GM12878 (cell line): ENCODE measurements around the gene PLB1. TPM values are rescaled to one million over a fixed set of nuclear protein-coding genes. Genes with fewer than 3 reads are reported as not detected.

ENCODE experiments used
- ATAC-seq: fragments of 200-7000 bp; cut with Tn5 transposase; 3 replicates; pipeline ENCODE4 v1.9.1; 2020; ENCODE audit warnings: mild to moderate bottlenecking, moderate library complexity
- BruUV-seq: library from RNA; stranded (reverse); fragments of 400-500 nt; replicated peaks from 2 replicates; lab custom pipeline; 2021; lab: Mats Ljungman, UMichigan
- CTCF ChIA-PET: fragments of 300-600 bp; sonication (Branson Sonifier 250); formaldehyde crosslinking; extraction: SDS; loops from one replicate; lab custom pipeline; 2021; ENCODE audit warnings: inconsistent platforms; lab: Yijun Ruan, JAX
- POLR2A ChIA-PET: fragments of 350-600 bp; formaldehyde crosslinking; extraction: SDS; loops from one replicate; lab custom pipeline; 2021; ENCODE audit warnings: inconsistent platforms; lab: Charles Lee
- RAD21 ChIA-PET: fragments of 300-600 bp; sonication (Branson Sonifier 250); formaldehyde crosslinking; loops from one replicate; lab custom pipeline; 2023; ENCODE audit warnings: antibody characterized with exemption; ENCODE audit not compliant: unreplicated experiment; lab: Charles Lee
- SMC1A ChIA-PET: fragments of 300-600 bp; sonication (Branson Sonifier 250); formaldehyde crosslinking; loops from one replicate; lab custom pipeline; 2023; ENCODE audit not compliant: unreplicated experiment, uncharacterized antibody; lab: Charles Lee
- DNase-seq: peaks from one replicate; pipeline ENCODE4 v3.0.0-alpha.2; 2011; ENCODE audit warnings: low read depth, low spot score
- FAIRE-seq: peaks from 3 replicates; lab custom pipeline; 2011; peaks lifted over from hg19 to GRCh38; lab: Jason Lieb, UNC
- H2AFZ ChIP-seq: 2 replicates; pipeline ENCODE4 v1.6.0; 2011; ENCODE audit warnings: low read depth, low read length, control low read depth; ENCODE audit not compliant: control insufficient read depth
- H3K27ac ChIP-seq: 2 replicates; pipeline ENCODE4 v1.5.1; 2011; ENCODE audit warnings: control low read depth; ENCODE audit not compliant: control insufficient read depth, insufficient read depth
- H3K27me3 ChIP-seq, 2 experiments: replicated peaks in 1 of 2; 2 replicates each; pipeline versions ENCODE4 v1.6.0 to v1.6.1; 2011; ENCODE audit warnings: low read length in 1 of 2; ENCODE audit not compliant: control insufficient read depth in 2 of 2, insufficient read depth in 2 of 2
- H3K36me3 ChIP-seq, 2 experiments: 2 replicates each; pipeline ENCODE4 v1.5.1; 2011; ENCODE audit warnings: low read length in 1 of 2; ENCODE audit not compliant: control insufficient read depth in 2 of 2, insufficient read depth in 2 of 2
- H3K4me1 ChIP-seq: 2 replicates; pipeline ENCODE4 v1.6.1; 2011; ENCODE audit warnings: mild to moderate bottlenecking, low read length, moderate library complexity, mixed read lengths; ENCODE audit not compliant: control insufficient read depth, insufficient read depth
- H3K4me2 ChIP-seq: 2 replicates; pipeline ENCODE4 v1.6.0; 2011; ENCODE audit warnings: control low read depth; ENCODE audit not compliant: control insufficient read depth, insufficient read depth
- H3K4me3 ChIP-seq: fragments of 200-600 bp; sonication (generic); 2 replicates; pipeline ENCODE4 v1.5.1; 2016
- H3K79me2 ChIP-seq: 2 replicates; pipeline ENCODE4 v1.6.0; 2011; ENCODE audit warnings: low read length; ENCODE audit not compliant: control insufficient read depth, insufficient read depth
- H3K9ac ChIP-seq: 2 replicates; pipeline ENCODE4 v1.8.0; 2011; ENCODE audit warnings: low read length, control low read depth, mixed read lengths; ENCODE audit not compliant: control insufficient read depth, insufficient read depth
- H3K9me3 ChIP-seq: replicated peaks from 3 replicates; pipeline ENCODE4 v1.5.1; 2011; ENCODE audit warnings: mild to moderate bottlenecking, low read length; ENCODE audit not compliant: control insufficient read depth, insufficient read depth
- H4K20me1 ChIP-seq: 2 replicates; pipeline ENCODE4 v1.6.0; 2011; ENCODE audit not compliant: control insufficient read depth, insufficient read depth
- BRCA1 ChIP-seq: IDR thresholded peaks from 2 replicates; pipeline ENCODE4 v1.6.1; 2011; ENCODE audit warnings: low read depth, low read length, improper control_type of control experiment
- EP300 ChIP-seq, 2 experiments: fragments of 150-350 bp in 1 of 2; IDR thresholded peaks; 2 replicates each; pipeline ENCODE4 v1.6.1; 2011 to 2012; ENCODE audit warnings: low read depth in 2 of 2, low read length in 2 of 2, borderline replicate concordance in 1 of 2, improper control_type of control experiment in 1 of 2, inconsistent platforms in 1 of 2; ENCODE audit not compliant: control insufficient read depth in 1 of 2
- ETV6 ChIP-seq, 2 experiments: fragments of 450-650 bp in 1 of 2; IDR thresholded peaks in 1 of 2; conservative IDR thresholded peaks in 1 of 2; 2 replicates each; pipeline ENCODE4 v1.6.1; 2014; ENCODE audit warnings: antibody characterized with exemption in 1 of 2, borderline replicate concordance in 1 of 2, low read depth in 1 of 2, mild to moderate bottlenecking in 1 of 2, moderate library complexity in 1 of 2
- IRF4 ChIP-seq: IDR thresholded peaks from 2 replicates; pipeline ENCODE4 v1.6.1; 2011; ENCODE audit warnings: low read depth, low read length
- MEF2A ChIP-seq: IDR thresholded peaks from 2 replicates; pipeline ENCODE4 v1.6.1; 2011; ENCODE audit warnings: low read depth, mild to moderate bottlenecking, low read length, moderate library complexity; ENCODE audit not compliant: insufficient read depth
- RBBP5 ChIP-seq: fragments of 200-600 bp; sonication (generic); conservative IDR thresholded peaks from 2 replicates; pipeline ENCODE4 v1.6.1; 2016
- USF2 ChIP-seq: IDR thresholded peaks from 2 replicates; pipeline ENCODE4 v1.6.1; 2011; ENCODE audit warnings: low read depth, low read length, improper control_type of control experiment, borderline replicate concordance
- ZBTB33 ChIP-seq: fragments of 450-650 bp; IDR thresholded peaks from 2 replicates; pipeline ENCODE4 v1.6.1; 2017; ENCODE audit warnings: mild to moderate bottlenecking
- ZSCAN29 ChIP-seq: fragments of 450-650 bp; IDR thresholded peaks from 2 replicates; pipeline ENCODE4 v1.6.1; 2017; ENCODE audit warnings: mild to moderate bottlenecking, moderate library complexity
- WGBS: methylation state at CpG from one replicate; pipeline ENCODE4 v1.1.6; 2016; ENCODE audit warnings: low lambda C conversion rate; ENCODE audit not compliant: insufficient replicate concordance, insufficient coverage; ENCODE audit errors: missing lambda C conversion rate; 5-methylcytosine and 5-hydroxymethylcytosine counted together
- in situ Hi-C: fragments of 300-500 bp; cut with MboI; formaldehyde crosslinking; loops from 9 replicates; pipeline ENCODE4 v1.14.3; 2018; ENCODE audit warnings: mixed read lengths
- intact Hi-C: fragments of 100-400 bp; cut with micrococcal nuclease; formaldehyde crosslinking; loops from one replicate; pipeline ENCODE4 v1.14.2; 2022; ENCODE audit not compliant: unreplicated experiment
- polyA plus RNA-seq, 11 experiments: library from polyadenylated mRNA; depleted of rRNA in 4 of 11; unstranded in 6 of 11; stranded (reverse) in 5 of 11; fragments of >200 nt; fragmentation: Nextera tagmentation in 4 of 11; fragmentation: Illumina TruSeq in 1 of 11; extraction: Ambion mirVana in 4 of 11; extraction: Trizol in 1 of 11; gene quantifications; 1 replicate in 1 of 11; 2 replicates in 10 of 11; pipeline versions ENCODE4 v1.2.1 to v1.2.3, GENCODE V29; 2011 to 2016; ENCODE audit warnings: inconsistent platforms in 2 of 11, missing spikeins in 2 of 11, low read depth in 1 of 11
- total RNA-seq, 4 experiments: library from RNA; depleted of rRNA in 3 of 4; stranded (reverse); fragments of >200 nt in 3 of 4; fragmentation: Illumina TruSeq in 1 of 4; extraction: Trizol in 1 of 4; gene quantifications; 2 replicates each; pipeline versions ENCODE4 v1.2.1 to v1.2.3, GENCODE V29; 2013 to 2021

PLB1 gene
- total and polyA plus RNA-seq, 10 of the 15 experiments (the other 5 are each of a cell fraction or from before 2014, with no cell fraction given), result 0.03 to 0.49 (median 0.28) TPM

GRCh38 chr2:28662468-28663181 lies 166.8 kb downstream of the PLB1 start:
- Histone ChIP-seq H3K36me3 (no peaks in the 10 kb centered on the region), H3K9ac (no peak overlapping the region), H3K4me3 (no peak overlapping the region), H3K79me2 (no peaks in the 10 kb centered on the region), H3K4me2 (no peak overlapping the region), H4K20me1 (no peaks in the 10 kb centered on the region; the same call in 1 of the 2 replicates), H2AFZ (no peak overlapping the region), H3K27ac (no peak overlapping the region), H3K9me3 (no peaks in the 10 kb centered on the region), H3K27me3 (0 out of 4 replicates have a peak, but pooled peaks cover 0 to 2% of the 10 kb centered on the region in 2 experiments), H3K4me1 (no peaks in the 10 kb centered on the region)
- no TSS peak for BruUV-seq
- ChIA-PET RAD21 (no interaction called here), CTCF (no interaction called here), SMC1A (interaction anchor here (1.1 kb wide), 1 partner anchor 68 kb away, joined by 3 read pairs; no protein-coding TSS in a partner anchor), POLR2A (no interaction called here)
- in situ Hi-C loops (no loop called here), intact Hi-C loops (no loop called here)
- 26% methylated on average over 12 of the region's 12 CpGs for WGBS
- no peak for FAIRE-seq
- TF ChIP-seq ETV6 (conservative IDR thresholded peaks at IDR 0.05 in 1 of 2, IDR thresholded peaks at IDR 0.05 in 1 of 2; ENCODE audit: borderline replicate concordance in 1 of 2, low read depth in 1 of 2) (no peak), EP300 (IDR thresholded peaks at IDR 0.05; ENCODE audit: borderline replicate concordance in 1 of 2, control insufficient read depth in 1 of 2, low read depth in 2 of 2, low read length in 2 of 2) (no peak), BRCA1 (no peak), ZBTB33 (no peak), MEF2A (no peak), IRF4 (no peak), ZSCAN29 (no peak), USF2 (no peak), RBBP5 (no peak)
- no peak; the same call in 1 of the 3 replicates for ATAC-seq
- DNase-seq, result no peak
